Tibial nerve (tissue), 3 donors: ENCODE data around the gene RETSAT.

Experiments used
- CTCF ChIP-seq, 5 experiments: fragments of 200-600 bp in 3 of 5; fragments of 450-650 bp in 2 of 5; sonication (generic) in 3 of 5; IDR thresholded peaks; one replicate each; pipeline ENCODE4 v1.5.1; 2016 to 2019; ENCODE audit warnings: antibody characterized with exemption in 5 of 5, mild to moderate bottlenecking in 3 of 5, moderate library complexity in 2 of 5
- POLR2A ChIP-seq, 2 donors: fragments of 450-650 bp; IDR thresholded peaks; one replicate each; pipeline ENCODE4 v1.6.1; 2017; ENCODE audit warnings: antibody characterized with exemption in 2 of 2, mild to moderate bottlenecking in 2 of 2, moderate library complexity in 2 of 2

GRCh38 chr2:85400023-85400422 lies 45.7 kb upstream of the RETSAT start:
- TF ChIP-seq CTCF (IDR thresholded peaks at IDR 0.05) (no peak), POLR2A (IDR thresholded peaks at IDR 0.05) (no peak)
